Keratinocyte (primary cell): ENCODE measurements around the gene IFT25. TPM values are rescaled to one million over a fixed set of nuclear protein-coding genes. Genes with fewer than 3 reads are reported as not detected.

ENCODE experiments used
- DNase-seq: peaks from one replicate; pipeline ENCODE4 v3.0.0-alpha.2; 2011; ENCODE audit warnings: low read depth, missing footprints, low spot score
- FAIRE-seq: peaks from 2 replicates; lab custom pipeline; 2011; peaks lifted over from hg19 to GRCh38; lab: Jason Lieb, UNC
- H2AFZ ChIP-seq: 2 replicates; pipeline ENCODE4 v1.6.0; 2012; ENCODE audit warnings: low read length, control low read depth, inconsistent platforms; ENCODE audit not compliant: control insufficient read depth
- H3K27ac ChIP-seq: 2 replicates; pipeline ENCODE4 v1.5.1; 2011; ENCODE audit warnings: low read length; ENCODE audit not compliant: control insufficient read depth, insufficient read depth
- H3K27me3 ChIP-seq: 3 replicates; pipeline ENCODE4 v1.6.0; 2011; ENCODE audit warnings: low read length; ENCODE audit not compliant: control insufficient read depth, insufficient read depth; ENCODE audit errors: extremely low read depth
- H3K36me3 ChIP-seq, 2 experiments: 2 replicates in 1 of 2; 3 replicates in 1 of 2; pipeline ENCODE4 v1.5.1; 2011; ENCODE audit warnings: low read length in 2 of 2, mild to moderate bottlenecking in 1 of 2; ENCODE audit not compliant: control insufficient read depth in 2 of 2, insufficient read depth in 2 of 2; ENCODE audit errors: extremely low read depth in 1 of 2
- H3K4me1 ChIP-seq: 3 replicates; pipeline ENCODE4 v1.5.1; 2011; ENCODE audit warnings: low read length; ENCODE audit not compliant: control insufficient read depth, insufficient read depth; ENCODE audit errors: extremely low read depth
- H3K4me2 ChIP-seq: 3 replicates; pipeline ENCODE4 v1.6.0; 2011; ENCODE audit warnings: low read depth, low read length; ENCODE audit not compliant: control insufficient read depth, insufficient read depth; ENCODE audit errors: extremely low read depth
- H3K4me3 ChIP-seq, 3 experiments: fragments of 200-600 bp in 1 of 3; sonication (generic) in 1 of 3; 2 replicates in 2 of 3; 3 replicates in 1 of 3; pipeline ENCODE4 v1.5.1; 2011 to 2016; ENCODE audit warnings: low read length in 3 of 3, mild to moderate bottlenecking in 3 of 3, control low read depth in 2 of 3, inconsistent platforms in 1 of 3, low read depth in 1 of 3, mixed read lengths in 1 of 3, mixed run types in 1 of 3, moderate library complexity in 1 of 3; ENCODE audit not compliant: control insufficient read depth in 2 of 3, insufficient read depth in 2 of 3; ENCODE audit errors: extremely low read depth in 1 of 3
- H3K79me2 ChIP-seq: 2 replicates; pipeline ENCODE4 v1.6.0; 2012; ENCODE audit warnings: low read length; ENCODE audit not compliant: control insufficient read depth, insufficient read depth
- H3K9ac ChIP-seq: 3 replicates; pipeline ENCODE4 v1.6.0; 2011; ENCODE audit warnings: low read length; ENCODE audit not compliant: control insufficient read depth, insufficient read depth; ENCODE audit errors: extremely low read depth
- H3K9me1 ChIP-seq: 3 replicates; pipeline ENCODE4 v1.6.0; 2011; ENCODE audit warnings: low read length; ENCODE audit not compliant: control insufficient read depth, insufficient read depth; ENCODE audit errors: extremely low read depth
- H3K9me3 ChIP-seq: 2 replicates; pipeline ENCODE4 v1.5.1; 2012; ENCODE audit warnings: low read depth, low read length; ENCODE audit not compliant: control insufficient read depth
- H4K20me1 ChIP-seq: 3 replicates; pipeline ENCODE4 v1.6.0; 2011; ENCODE audit warnings: low read length; ENCODE audit not compliant: control insufficient read depth, insufficient read depth; ENCODE audit errors: extremely low read depth
- EZH2 ChIP-seq: IDR thresholded peaks from one replicate; pipeline ENCODE4 v1.6.1; 2012; ENCODE audit warnings: inconsistent platforms, mild to moderate bottlenecking, low read length, moderate library complexity
- dilution Hi-C: fragments of 300-500 bp; cut with MboI; formaldehyde crosslinking; loops from one replicate; pipeline ENCODE4 v1.7.0; 2020; ENCODE audit warnings: low sequenced_read_pairs; ENCODE audit not compliant: extremely low pct_ligation_motif_present
- polyA plus RNA-seq, 5 experiments: library from polyadenylated mRNA; depleted of rRNA in 3 of 5; stranded (reverse) in 3 of 5; stranded (forward) in 1 of 5; unstranded in 1 of 5; fragments of >200 nt; gene quantifications; 1 replicate in 1 of 5; 2 replicates in 3 of 5; 3 replicates in 1 of 5; pipeline versions ENCODE4 v1.2.1 to v1.2.3, GENCODE V29; 2011 to 2012; ENCODE audit warnings: missing spikeins in 2 of 5, low read depth in 1 of 5, low replicate concordance in 1 of 5
- TF ChIP-seq, protein P1 (sequence below), 3 experiments: IDR thresholded peaks in 1 of 3; conservative IDR thresholded peaks in 1 of 3; optimal IDR thresholded peaks in 1 of 3; 2 replicates in 2 of 3; 3 replicates in 1 of 3; pipeline versions ENCODE3 to v1.5.1; 2011; ENCODE audit warnings: low read length in 3 of 3, mild to moderate bottlenecking in 3 of 3, moderate library complexity in 2 of 3, control low read depth in 1 of 3, inconsistent platforms in 1 of 3; ENCODE audit not compliant: insufficient read depth in 2 of 3; ENCODE audit errors: extremely low read depth in 1 of 3

Gene IFT25
- polyA plus RNA-seq, 1 donor (not counting 4 experiments of a cell fraction or from before 2014, with no cell fraction given): 64.3 TPM

DNA sequence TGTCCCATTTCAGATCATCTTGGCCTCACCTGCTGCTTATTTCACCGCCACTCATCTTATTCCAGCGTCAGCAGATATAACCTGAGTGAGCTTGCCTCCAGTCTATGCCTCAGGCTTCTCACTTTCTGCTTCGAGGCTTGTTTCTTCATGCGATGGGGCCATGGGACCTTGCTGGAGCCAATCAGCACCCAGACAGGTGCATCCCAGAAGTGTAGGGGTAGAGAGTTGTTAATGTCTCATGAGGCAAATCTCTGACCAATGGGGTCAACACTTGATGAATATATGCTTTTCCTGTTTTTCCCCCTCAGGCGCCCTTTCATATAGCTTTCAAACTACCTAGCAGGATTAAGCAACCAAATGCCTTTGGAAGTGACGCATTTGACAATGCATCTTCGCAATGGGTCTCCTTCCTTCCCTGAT lies 55.0 kb downstream of the IFT25 start:
- H3K9ac ChIP-seq: peak overlapping the region; percentile 85
- H3K79me2 ChIP-seq: no peaks in the 10 kb centered on the region
- peaks cover 0 to 3% of the 10 kb centered on the region in 2 experiments for H3K36me3 ChIP-seq
- dilution Hi-C loops: no loop called here
- peak overlapping the region; percentile 94 for H3K4me2 ChIP-seq
- TF ChIP-seq, protein P1, sequence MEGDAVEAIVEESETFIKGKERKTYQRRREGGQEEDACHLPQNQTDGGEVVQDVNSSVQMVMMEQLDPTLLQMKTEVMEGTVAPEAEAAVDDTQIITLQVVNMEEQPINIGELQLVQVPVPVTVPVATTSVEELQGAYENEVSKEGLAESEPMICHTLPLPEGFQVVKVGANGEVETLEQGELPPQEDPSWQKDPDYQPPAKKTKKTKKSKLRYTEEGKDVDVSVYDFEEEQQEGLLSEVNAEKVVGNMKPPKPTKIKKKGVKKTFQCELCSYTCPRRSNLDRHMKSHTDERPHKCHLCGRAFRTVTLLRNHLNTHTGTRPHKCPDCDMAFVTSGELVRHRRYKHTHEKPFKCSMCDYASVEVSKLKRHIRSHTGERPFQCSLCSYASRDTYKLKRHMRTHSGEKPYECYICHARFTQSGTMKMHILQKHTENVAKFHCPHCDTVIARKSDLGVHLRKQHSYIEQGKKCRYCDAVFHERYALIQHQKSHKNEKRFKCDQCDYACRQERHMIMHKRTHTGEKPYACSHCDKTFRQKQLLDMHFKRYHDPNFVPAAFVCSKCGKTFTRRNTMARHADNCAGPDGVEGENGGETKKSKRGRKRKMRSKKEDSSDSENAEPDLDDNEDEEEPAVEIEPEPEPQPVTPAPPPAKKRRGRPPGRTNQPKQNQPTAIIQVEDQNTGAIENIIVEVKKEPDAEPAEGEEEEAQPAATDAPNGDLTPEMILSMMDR (optimal IDR thresholded peaks at IDR 0.05 in 1 of 3, IDR thresholded peaks at IDR 0.05 in 1 of 3, conservative IDR thresholded peaks at IDR 0.05 in 1 of 3; ENCODE audit: extremely low read depth in 1 of 3, insufficient read depth in 2 of 3, low read length in 3 of 3): no peak
- TF ChIP-seq EZH2: no peak
- no peak for DNase-seq
- no peaks in the 10 kb centered on the region for H3K9me1 ChIP-seq
- H4K20me1 ChIP-seq: no peaks in the 10 kb centered on the region
- H3K4me1 ChIP-seq: peaks cover 12% of the 10 kb centered on the region
- no peaks in the 10 kb centered on the region for H3K27me3 ChIP-seq
- peak overlapping the region in 1 of 3 experiments; percentile 86 for H3K4me3 ChIP-seq
- H3K27ac ChIP-seq: peak overlapping the region; percentile 91
- H3K9me3 ChIP-seq: no peaks in the 10 kb centered on the region
- no peak for FAIRE-seq
- H2AFZ ChIP-seq: peak overlapping the region; percentile 84

DNA sequence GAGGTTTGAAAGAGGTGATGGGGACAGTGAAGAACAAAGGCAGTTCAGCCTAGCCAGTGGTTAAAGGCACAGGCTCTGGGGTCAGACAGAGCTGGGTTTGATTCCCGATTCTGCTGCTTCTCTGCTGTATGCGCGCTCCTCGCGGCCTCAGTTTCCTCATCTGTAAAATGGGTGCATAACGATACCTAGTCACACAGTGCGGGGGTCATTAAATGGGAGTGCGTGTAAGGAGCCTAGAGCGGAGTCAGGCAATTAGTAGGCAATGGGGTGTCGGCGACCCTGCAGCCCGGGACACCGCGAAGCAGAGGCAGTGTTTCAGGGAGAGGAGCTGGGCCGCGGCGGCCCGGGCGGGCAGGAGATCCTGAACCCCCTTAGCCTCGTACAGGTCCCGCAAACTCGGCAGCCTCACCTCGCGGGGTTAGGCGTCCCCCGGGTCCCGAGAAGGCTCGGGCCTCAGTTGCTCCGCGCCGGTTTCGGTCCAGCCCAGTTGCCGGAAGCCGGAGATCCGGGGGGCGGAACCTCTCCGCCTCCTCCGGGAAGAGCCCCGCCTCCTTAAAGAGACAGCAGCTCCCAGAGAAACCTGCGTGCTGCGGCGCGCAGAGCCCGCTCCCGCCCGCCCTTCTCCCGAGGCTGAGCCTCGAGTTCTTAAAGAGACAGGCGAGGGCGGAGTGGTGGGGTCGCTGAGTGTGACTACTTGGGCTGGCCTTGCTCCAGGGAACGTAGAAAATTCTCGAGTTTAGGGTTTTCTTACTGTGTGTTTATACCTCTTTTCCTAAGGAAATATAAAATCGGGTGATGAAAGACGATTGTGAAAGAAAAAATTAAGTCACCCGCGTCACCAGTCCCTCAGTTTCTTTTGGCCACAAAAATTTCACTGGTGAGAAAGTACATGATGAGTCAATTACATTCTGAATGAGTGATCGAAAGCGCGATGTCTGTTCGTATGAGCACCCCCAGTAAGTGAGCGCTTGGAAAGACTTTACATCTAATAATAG lies 55.9 kb downstream of the IFT25 start, which contains the start of gene YIPF1:
Gene YIPF1, minus strand, starts transcription at position 494 of the 995 bp plus-strand sequence. CDS start 860 bp downstream, outside the sequence.
- peak within 1 kb of the TSS; percentile 95 for H2AFZ ChIP-seq
- no peaks in the 10 kb centered on the region for H4K20me1 ChIP-seq
- DNase-seq (peak; percentile 44), FAIRE-seq (no peak)
- H3K79me2 ChIP-seq: no peaks in the 10 kb centered on the region
- dilution Hi-C loops: no loop called here
- peaks cover 1 to 3% of the 10 kb centered on the region in 2 experiments for H3K36me3 ChIP-seq
- H3K4me2 ChIP-seq: peak within 1 kb of the TSS; percentile 94
- peak within 1 kb of the TSS; percentile 91 for H3K27ac ChIP-seq
- no peaks in the 10 kb centered on the region for H3K27me3 ChIP-seq
- H3K9me1 ChIP-seq: no peaks in the 10 kb centered on the region
- peaks cover 10% of the 10 kb centered on the region for H3K4me1 ChIP-seq
- TF ChIP-seq EZH2: no peak
- H3K9ac ChIP-seq: peak within 1 kb of the TSS; percentile 85
- H3K9me3 ChIP-seq: no peaks in the 10 kb centered on the region
- peak within 1 kb of the TSS; percentile 66 to 86 (median 78) for H3K4me3 ChIP-seq
